A673 (cell line): ENCODE data around the gene STK10.

Source experiments
- CTCF ChIP-seq: fragments of 300-800, 200-600 bp; sonication (generic); conservative IDR thresholded peaks from 2 replicates; pipeline ENCODE4 v1.5.1; 2017; ENCODE audit warnings: low read depth, mild to moderate bottlenecking, antibody characterized with exemption, low read length, moderate library complexity, mixed read lengths
- EZH2 ChIP-seq: fragments of 200-600 bp; sonication (generic); IDR thresholded peaks from 2 replicates; pipeline ENCODE4 v1.6.1; 2017; ENCODE audit warnings: borderline replicate concordance, low read depth, mild to moderate bottlenecking, mixed read lengths, antibody characterized with exemption, low read length; ENCODE audit not compliant: poor library complexity, severe bottlenecking

- TF ChIP-seq CTCF (no peak), EZH2 (no peak)
Measured at GRCh38 chr5:172058088-172058487, 129.9 kb downstream of the STK10 start.
